Colonic mucosa (tissue), 4 donors: ENCODE results near the gene MRPS23. TPM values are rescaled to one million over a fixed set of nuclear protein-coding genes. Genes with fewer than 3 reads are reported as not detected.

Source experiments
- DNase-seq: peaks from one replicate; pipeline ENCODE4 v3.0.0-alpha.2; 2020
- H3K27ac ChIP-seq: fragments of 200-600 bp; one replicate; pipeline ENCODE4 v1.8.0; 2021
- H3K27me3 ChIP-seq: fragments of 200-600 bp; one replicate; pipeline ENCODE4 v1.8.0; 2021
- H3K36me3 ChIP-seq: fragments of 200-600 bp; one replicate; pipeline ENCODE4 v1.8.0; 2021
- H3K4me1 ChIP-seq: fragments of 200-600 bp; one replicate; pipeline ENCODE4 v1.8.0; 2021; ENCODE audit warnings: mild to moderate bottlenecking
- H3K4me3 ChIP-seq: fragments of 200-600 bp; one replicate; pipeline ENCODE4 v1.8.0; 2021
- H3K9ac ChIP-seq, 2 donors: one replicate each; pipeline ENCODE4 v1.7.0; 2013; ENCODE audit warnings: control low read depth in 2 of 2, low read depth in 2 of 2, low read length in 2 of 2
- H3K9me3 ChIP-seq: fragments of 200-600 bp; one replicate; pipeline ENCODE4 v1.8.0; 2021
- intact Hi-C: fragments of 100-400 bp; cut with DNase I; formaldehyde crosslinking; loops from one replicate; pipeline ENCODE4 v1.14.1; 2022
- total RNA-seq, 2 donors: library from RNA; stranded (reverse); fragmentation: NEBNext Ultra II Directional in 1 of 2; extraction: Animal tissue kit (Norgen Biotek cat#: 25700) in 1 of 2; gene quantifications; one replicate each; pipeline ENCODE4 v1.2.1, GENCODE V29; 2021
- TF ChIP-seq, protein P1 (sequence below): fragments of 200-600 bp; IDR thresholded peaks from one replicate; pipeline ENCODE4 v1.8.0; 2022; ENCODE audit warnings: antibody characterized with exemption, mild to moderate bottlenecking
- donor health status: healthy.
- donor health status: DM: no; HTN: no; CAD: no.
- donor health status: DM: no; HTN: no; CAD: no.

Gene MRPS23
- total RNA-seq, 2 donors from 2014 or later, result 19.3 to 43.6 TPM

DNA sequence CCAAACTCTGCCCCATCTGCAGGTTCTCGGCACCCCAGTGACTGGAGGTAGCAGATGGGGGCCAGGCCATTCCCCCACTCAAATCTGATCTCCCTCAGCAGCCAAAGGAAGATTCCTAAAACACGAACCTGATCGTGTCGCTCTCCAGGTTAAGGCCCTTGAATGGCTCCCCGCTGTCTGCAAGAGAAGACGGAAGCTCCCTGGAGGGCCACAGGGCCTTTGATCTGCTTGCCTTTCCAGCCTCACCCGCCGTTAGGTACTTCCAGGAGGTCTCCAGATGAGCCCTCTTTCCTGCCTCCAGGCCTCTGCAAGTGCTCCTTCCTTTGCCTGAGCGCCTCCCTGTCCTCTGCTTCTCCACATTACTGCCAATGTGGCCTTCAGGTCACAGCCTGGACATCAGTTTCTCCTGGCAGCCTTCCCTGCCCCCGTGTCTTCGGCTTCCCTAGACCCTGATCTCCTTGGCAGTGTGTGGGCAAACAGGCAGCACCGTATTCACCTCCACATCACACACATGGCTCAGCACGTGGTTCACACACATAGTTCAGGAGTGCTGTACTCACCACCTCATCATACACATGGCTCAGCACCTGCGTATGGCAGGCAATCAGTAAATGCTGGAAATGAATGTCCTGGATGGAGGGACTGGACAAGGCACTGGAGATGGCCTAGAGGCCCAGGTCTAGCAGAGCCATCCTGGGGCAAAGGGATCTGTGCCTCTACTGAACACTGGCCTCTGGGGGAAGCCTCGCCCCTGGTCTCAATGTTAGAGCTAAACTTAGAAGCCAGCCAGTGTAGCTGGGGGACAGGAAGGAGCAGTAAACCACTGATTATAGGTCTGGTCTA lies 26.4 kb upstream of the MRPS23 start:
- Histone ChIP-seq H3K27me3 (no peaks in the 10 kb centered on the region), H3K27ac (no peak overlapping the region), H3K4me3 (no peak overlapping the region), H3K36me3 (no peaks in the 10 kb centered on the region), H3K9ac (no peak overlapping the region), H3K9me3 (no peaks in the 10 kb centered on the region), H3K4me1 (peaks cover 6% of the 10 kb centered on the region)
- intact Hi-C loops, result no loop called here
- DNase-seq, result no peak
- TF ChIP-seq, protein P1, sequence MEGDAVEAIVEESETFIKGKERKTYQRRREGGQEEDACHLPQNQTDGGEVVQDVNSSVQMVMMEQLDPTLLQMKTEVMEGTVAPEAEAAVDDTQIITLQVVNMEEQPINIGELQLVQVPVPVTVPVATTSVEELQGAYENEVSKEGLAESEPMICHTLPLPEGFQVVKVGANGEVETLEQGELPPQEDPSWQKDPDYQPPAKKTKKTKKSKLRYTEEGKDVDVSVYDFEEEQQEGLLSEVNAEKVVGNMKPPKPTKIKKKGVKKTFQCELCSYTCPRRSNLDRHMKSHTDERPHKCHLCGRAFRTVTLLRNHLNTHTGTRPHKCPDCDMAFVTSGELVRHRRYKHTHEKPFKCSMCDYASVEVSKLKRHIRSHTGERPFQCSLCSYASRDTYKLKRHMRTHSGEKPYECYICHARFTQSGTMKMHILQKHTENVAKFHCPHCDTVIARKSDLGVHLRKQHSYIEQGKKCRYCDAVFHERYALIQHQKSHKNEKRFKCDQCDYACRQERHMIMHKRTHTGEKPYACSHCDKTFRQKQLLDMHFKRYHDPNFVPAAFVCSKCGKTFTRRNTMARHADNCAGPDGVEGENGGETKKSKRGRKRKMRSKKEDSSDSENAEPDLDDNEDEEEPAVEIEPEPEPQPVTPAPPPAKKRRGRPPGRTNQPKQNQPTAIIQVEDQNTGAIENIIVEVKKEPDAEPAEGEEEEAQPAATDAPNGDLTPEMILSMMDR, result no peak

DNA sequence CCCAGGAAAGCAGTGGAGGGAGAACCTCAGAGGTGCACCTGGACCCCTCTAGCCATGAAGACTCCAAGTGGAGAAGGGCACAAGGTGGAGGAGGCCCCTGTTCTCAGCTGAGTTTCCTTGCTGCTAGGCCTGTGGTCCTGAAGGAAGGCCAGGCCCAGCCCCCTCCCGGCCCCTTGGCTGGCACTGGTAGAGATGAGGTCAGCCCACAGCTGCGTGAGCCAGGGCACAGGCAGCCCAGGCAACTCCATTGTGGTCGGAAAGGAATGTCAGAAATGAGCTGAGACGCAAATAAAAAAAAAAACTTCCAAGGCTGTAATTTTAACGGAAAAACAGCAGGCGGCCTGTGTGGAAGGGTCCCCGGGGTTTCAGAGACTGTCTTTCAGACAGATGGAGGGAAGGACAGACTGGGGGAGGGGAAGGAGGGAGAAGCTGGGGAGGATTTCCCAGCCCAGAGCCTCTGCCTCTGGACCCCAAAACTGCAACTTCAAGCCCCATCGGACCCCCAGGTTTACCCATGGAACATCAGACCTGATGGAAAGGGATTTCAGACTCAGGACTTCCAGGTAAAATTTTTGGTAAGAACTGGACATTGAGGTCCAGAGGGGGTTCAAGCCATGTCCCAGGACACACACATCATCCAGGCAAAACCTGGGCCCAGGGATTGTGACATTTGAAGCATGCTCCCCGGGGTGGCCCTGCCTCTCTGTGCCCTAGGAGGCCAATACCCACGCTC lies 25.6 kb upstream of the MRPS23 start:
- Histone ChIP-seq H3K9me3 (no peaks in the 10 kb centered on the region), H3K4me1 (peaks cover 6% of the 10 kb centered on the region), H3K27me3 (no peaks in the 10 kb centered on the region), H3K9ac (peak overlapping the region in 1 of 2 donors; percentile 33), H3K27ac (peak overlapping the region; percentile 45), H3K4me3 (no peak overlapping the region), H3K36me3 (no peaks in the 10 kb centered on the region)
- TF ChIP-seq, protein P1, result no peak
- no peak for DNase-seq
- intact Hi-C loops, result no loop called here

DNA sequence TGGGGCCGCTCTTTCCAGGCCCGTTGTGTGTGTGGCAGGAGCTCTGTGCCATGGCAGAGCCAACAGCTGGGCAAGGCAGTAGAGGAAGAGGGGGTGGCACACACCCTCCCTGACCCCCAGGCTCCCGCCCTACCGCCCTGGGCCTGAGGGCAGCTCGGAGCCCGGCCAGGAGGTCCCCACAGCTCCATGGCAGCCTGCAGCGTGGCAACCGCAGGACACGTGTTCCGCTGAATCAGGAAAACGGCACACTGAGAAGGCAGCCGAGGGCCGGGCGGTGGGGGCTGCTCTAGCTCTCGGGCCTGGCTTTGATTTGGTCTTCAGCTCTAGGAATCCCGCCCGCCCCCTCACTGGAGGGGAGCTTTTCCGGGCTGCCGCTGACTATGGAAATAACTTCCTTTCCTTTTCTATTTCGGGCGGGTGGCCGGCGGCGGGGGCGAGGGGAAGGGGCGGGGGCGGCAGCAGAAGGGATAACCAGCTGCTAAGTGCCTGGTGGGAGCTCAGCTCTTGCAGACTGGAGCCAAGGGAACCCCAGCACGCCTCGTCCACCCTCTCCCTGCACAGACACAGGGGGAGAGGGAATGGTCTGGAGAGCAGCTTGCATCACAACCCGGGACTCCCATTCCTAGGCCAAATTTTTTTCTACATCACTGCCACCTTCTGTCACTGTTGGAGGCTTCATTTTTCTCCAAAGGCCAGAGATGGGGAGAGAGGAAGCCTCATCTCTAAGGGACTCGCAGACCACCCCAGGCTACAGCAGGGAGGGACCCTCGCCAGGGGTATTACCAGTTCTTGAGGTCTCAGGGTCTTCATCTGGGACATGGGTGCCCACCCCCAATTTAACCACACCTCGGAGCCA lies 24.8 kb upstream of the MRPS23 start:
- Histone ChIP-seq H3K27ac (peak overlapping the region; percentile 45), H3K27me3 (no peaks in the 10 kb centered on the region), H3K9ac (peak overlapping the region; percentile 3 to 33), H3K36me3 (no peaks in the 10 kb centered on the region), H3K4me3 (no peak overlapping the region), H3K9me3 (no peaks in the 10 kb centered on the region), H3K4me1 (peaks cover 6% of the 10 kb centered on the region)
- intact Hi-C loops, result no loop called here
- DNase-seq, result peak; percentile 58
- TF ChIP-seq, protein P1, result no peak

DNA sequence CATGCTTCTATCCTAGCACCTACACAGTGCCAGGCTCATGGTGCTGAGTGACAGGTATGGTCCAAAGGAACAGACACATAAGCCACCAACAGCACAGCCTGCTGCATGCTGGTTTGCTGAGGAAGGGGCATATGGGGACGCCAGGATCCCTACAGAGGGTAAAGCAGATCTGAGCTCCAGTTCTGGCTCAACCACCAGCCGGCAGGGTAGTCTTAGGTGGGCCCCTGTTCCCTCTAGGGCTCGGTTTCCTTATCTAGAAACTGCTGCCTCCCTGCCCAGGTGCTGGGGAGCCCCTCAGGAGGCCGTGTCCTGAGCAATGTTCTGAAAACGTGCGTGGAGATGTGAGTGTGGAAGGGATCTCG lies 24.2 kb upstream of the MRPS23 start:
- H3K27me3 ChIP-seq, result no peaks in the 10 kb centered on the region
- H3K27ac ChIP-seq, result peak overlapping the region; percentile 45
- H3K4me1 ChIP-seq, result peaks cover 6% of the 10 kb centered on the region
- DNase-seq, result no peak
- TF ChIP-seq, protein P1, result no peak
- H3K4me3 ChIP-seq, result no peak overlapping the region
- H3K9me3 ChIP-seq, result no peaks in the 10 kb centered on the region
- H3K36me3 ChIP-seq, result no peaks in the 10 kb centered on the region
- peak overlapping the region in 1 of 2 donors; percentile 3 for H3K9ac ChIP-seq
- intact Hi-C loops, result no loop called here
